HG03060 (cell line): ENCODE measurements around the gene SERTM1.

Experiments
- ATAC-seq: cut with Tn5 transposase; IDR thresholded peaks from one replicate; pipeline ENCODE4 v1.9.1; 2021; ENCODE audit warnings: low read depth, moderate number of reproducible peaks; ENCODE audit not compliant: unreplicated experiment

SERTM1 gene

GRCh38 chr13:36709136-36709890, 35.5 kb downstream of the SERTM1 start:
- ATAC-seq = no peak

- ATAC-seq = no peak
These were observed 36.6 kb downstream of the SERTM1 start for GRCh38 chr13:36710396-36710795.

- ATAC-seq = no peak
These were observed 38.5 kb downstream of the SERTM1 start for GRCh38 chr13:36712290-36712689.

- no peak for ATAC-seq
These were observed 39.0 kb downstream of the SERTM1 start for GRCh38 chr13:36712770-36713169.

GRCh38 chr13:36713887-36714286, 40.1 kb downstream of the SERTM1 start:
- no peak for ATAC-seq

- ATAC-seq = no peak
These were observed 42.0 kb downstream of the SERTM1 start for GRCh38 chr13:36715841-36716240.

- no peak for ATAC-seq
These were observed 43.2 kb downstream of the SERTM1 start for GRCh38 chr13:36717017-36717416.

GRCh38 chr13:36717966-36718545, 44.2 kb downstream of the SERTM1 start:
- no peak for ATAC-seq

- ATAC-seq = no peak
These were observed 44.9 kb downstream of the SERTM1 start for GRCh38 chr13:36718686-36719085.

GRCh38 chr13:36724141-36724540, 50.3 kb downstream of the SERTM1 start:
- ATAC-seq = no peak

GRCh38 chr13:36725936-36726335, 52.1 kb downstream of the SERTM1 start:
- ATAC-seq = no peak

- ATAC-seq = no peak
These were observed 54.2 kb downstream of the SERTM1 start for GRCh38 chr13:36728006-36728405.

- no peak for ATAC-seq
These were observed 62.4 kb downstream of the SERTM1 start for GRCh38 chr13:36736119-36736726.

GRCh38 chr13:36737524-36738083, 63.8 kb downstream of the SERTM1 start:
- no peak for ATAC-seq

- ATAC-seq = no peak
These were observed 71.6 kb downstream of the SERTM1 start for GRCh38 chr13:36745436-36745835.

- ATAC-seq = no peak
These were observed 72.2 kb downstream of the SERTM1 start for GRCh38 chr13:36746051-36746450.
